ENCODE results near the gene N4BP2. TPM values are rescaled to one million over a fixed set of nuclear protein-coding genes. Genes with fewer than 3 reads are reported as not detected.

Gene N4BP2
- total and polyA plus RNA-seq, 2 of the 8 experiments (the other 6 are each of a cell fraction or from before 2014, with no cell fraction given) = 4.4 to 44.7 TPM

DNA sequence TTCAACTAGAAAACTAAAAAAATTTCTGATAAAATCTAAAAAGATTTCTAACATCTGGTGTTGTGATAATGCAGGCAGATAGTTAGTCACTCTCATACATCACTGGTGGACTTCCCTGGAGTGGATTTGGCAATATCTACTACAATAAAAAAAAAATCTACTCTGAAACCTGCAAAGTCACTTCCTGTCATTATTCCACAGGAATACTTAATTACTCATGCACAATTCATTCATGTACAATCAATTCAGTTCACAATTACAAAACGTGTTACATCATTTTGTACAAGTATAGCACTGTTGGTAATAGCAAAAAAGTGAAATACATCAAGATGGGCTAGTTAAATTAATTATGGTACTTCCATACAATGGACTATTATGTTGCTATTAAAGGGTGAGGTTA, 123.7 kb downstream of the N4BP2 start (continued):
- TF ChIP-seq CREB1 (IDR thresholded peaks at IDR 0.05) = no peak
- TF ChIP-seq CBX8 (IDR thresholded peaks at IDR 0.05; ENCODE audit: borderline replicate concordance, low read depth, low read length) = no peak
- no peak for TF ChIP-seq CHD2 (IDR thresholded peaks at IDR 0.05; ENCODE audit: low read length)
- TF ChIP-seq, protein P1, sequence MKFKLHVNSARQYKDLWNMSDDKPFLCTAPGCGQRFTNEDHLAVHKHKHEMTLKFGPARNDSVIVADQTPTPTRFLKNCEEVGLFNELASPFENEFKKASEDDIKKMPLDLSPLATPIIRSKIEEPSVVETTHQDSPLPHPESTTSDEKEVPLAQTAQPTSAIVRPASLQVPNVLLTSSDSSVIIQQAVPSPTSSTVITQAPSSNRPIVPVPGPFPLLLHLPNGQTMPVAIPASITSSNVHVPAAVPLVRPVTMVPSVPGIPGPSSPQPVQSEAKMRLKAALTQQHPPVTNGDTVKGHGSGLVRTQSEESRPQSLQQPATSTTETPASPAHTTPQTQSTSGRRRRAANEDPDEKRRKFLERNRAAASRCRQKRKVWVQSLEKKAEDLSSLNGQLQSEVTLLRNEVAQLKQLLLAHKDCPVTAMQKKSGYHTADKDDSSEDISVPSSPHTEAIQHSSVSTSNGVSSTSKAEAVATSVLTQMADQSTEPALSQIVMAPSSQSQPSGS (IDR thresholded peaks at IDR 0.05; ENCODE audit: low read length) = no peak
- no peak for TF ChIP-seq KDM4A (IDR thresholded peaks at IDR 0.05; ENCODE audit: low read depth, low read length, severe bottlenecking)
